ENCODE data around the gene HOXC4. TPM values are rescaled to one million over a fixed set of nuclear protein-coding genes. Genes with fewer than 3 reads are reported as not detected.

HOXC4 gene
- total and polyA plus RNA-seq, 7 donors = 0.38 to 1.2 (median 0.69) TPM; not detected in 3

GRCh38 chr12:54019091-54019811, 34.4 kb upstream of the HOXC4 start:
- Histone ChIP-seq H3K36me3 (no peaks in the 10 kb centered on the region), H3K27me3 (peaks cover 71 to 100% (median 100%) of the 10 kb centered on the region in 3 donors), H3K4me3 (peak overlapping the region in 1 of 4 donors; percentile 6), H3K27ac (no peak overlapping the region), H3K9me3 (no peaks in the 10 kb centered on the region), H3K4me1 (peaks cover 0 to 40% (median 33%) of the 10 kb centered on the region in 4 donors)
- intact Hi-C loops (cut with DNase I) = no loop called here
- TF ChIP-seq EP300 (IDR thresholded peaks at IDR 0.05) = no peak
- TF ChIP-seq POLR2AphosphoS5 (IDR thresholded peaks at IDR 0.05) = no peak
- no peak for TF ChIP-seq POLR2A (IDR thresholded peaks at IDR 0.05)
- no peak for DNase-seq
- WGBS, 2 donors = 19 to 35% methylated on average over 43 of the region's 43 CpGs

- intact Hi-C loops (cut with DNase I) = no loop called here
- Histone ChIP-seq H3K36me3 (no peaks in the 10 kb centered on the region), H3K27me3 (peaks cover 66 to 100% (median 100%) of the 10 kb centered on the region in 3 donors), H3K4me3 (no peak overlapping the region), H3K27ac (no peak overlapping the region), H3K9me3 (no peaks in the 10 kb centered on the region), H3K4me1 (peaks cover 0 to 36% (median 27%) of the 10 kb centered on the region in 4 donors)
- WGBS, 2 donors = 33 to 38% methylated on average over 10 of the region's 10 CpGs
- no peak for TF ChIP-seq EP300 (IDR thresholded peaks at IDR 0.05)
- TF ChIP-seq CTCF (IDR thresholded peaks at IDR 0.05) = no peak
- TF ChIP-seq POLR2A (IDR thresholded peaks at IDR 0.05) = no peak
- TF ChIP-seq POLR2AphosphoS5 (IDR thresholded peaks at IDR 0.05) = no peak
- DNase-seq = no peak
Measured at GRCh38 chr12:54019924-54020590, 33.6 kb upstream of the HOXC4 start.

- Histone ChIP-seq H3K36me3 (no peaks in the 10 kb centered on the region), H3K4me3 (no peak overlapping the region), H3K4me1 (peaks cover 0 to 36% (median 27%) of the 10 kb centered on the region in 4 donors), H3K9me3 (no peaks in the 10 kb centered on the region), H3K27me3 (peaks cover 63 to 100% (median 100%) of the 10 kb centered on the region in 3 donors), H3K27ac (no peak overlapping the region)
- WGBS, 2 donors = 48 to 49% methylated on average over 23 of the region's 23 CpGs
- DNase-seq = no peak
- TF ChIP-seq POLR2AphosphoS5 (IDR thresholded peaks at IDR 0.05) (no peak), POLR2A (IDR thresholded peaks at IDR 0.05) (no peak), EP300 (IDR thresholded peaks at IDR 0.05) (no peak), CTCF (IDR thresholded peaks at IDR 0.05) (no peak)
- intact Hi-C loops (cut with DNase I) = no loop called here
Measured at GRCh38 chr12:54020591-54021405, 32.8 kb upstream of the HOXC4 start.

GRCh38 chr12:54021432-54022013, 32.1 kb upstream of the HOXC4 start:
- H3K36me3 ChIP-seq = no peaks in the 10 kb centered on the region
- H3K4me1 ChIP-seq = peaks cover 0 to 35% (median 27%) of the 10 kb centered on the region in 4 donors
- TF ChIP-seq CTCF (IDR thresholded peaks at IDR 0.05) = no peak
- no peak for TF ChIP-seq POLR2AphosphoS5 (IDR thresholded peaks at IDR 0.05)
- no peak for TF ChIP-seq EP300 (IDR thresholded peaks at IDR 0.05)
- no peak for TF ChIP-seq POLR2A (IDR thresholded peaks at IDR 0.05)
- H3K27me3 ChIP-seq = peaks cover 61 to 100% (median 100%) of the 10 kb centered on the region in 3 donors
- intact Hi-C loops (cut with DNase I) = no loop called here
- H3K27ac ChIP-seq = no peak overlapping the region
- WGBS, 2 donors = 12 to 21% methylated on average over 16 of the region's 16 CpGs
- no peak for DNase-seq
- H3K9me3 ChIP-seq = no peaks in the 10 kb centered on the region
- H3K4me3 ChIP-seq = no peak overlapping the region

Data from sigmoid colon (tissue), 7 donors.